22Rv1 (cell line): ENCODE results near the gene WNT7A.

ENCODE experiments used
- H3K27ac ChIP-seq: fragments of 450-650 bp; 2 replicates; pipeline ENCODE4 v1.5.1; 2017
- CTCF ChIP-seq: fragments of 450-650 bp; IDR thresholded peaks from 2 replicates; pipeline ENCODE4 v1.5.1; 2017; ENCODE audit warnings: mild to moderate bottlenecking
- ZFX ChIP-seq: fragments of 450-650 bp; IDR thresholded peaks from 2 replicates; pipeline ENCODE4 v1.6.1; 2017; ENCODE audit warnings: antibody characterized with exemption, borderline replicate concordance

WNT7A gene

GRCh38 chr3:13818919-13819318 lies 61.0 kb downstream of the WNT7A start:
- no peak overlapping the region for H3K27ac ChIP-seq
- TF ChIP-seq ZFX (no peak), CTCF (no peak)

- no peak overlapping the region for H3K27ac ChIP-seq
- TF ChIP-seq CTCF (no peak), ZFX (no peak)
Measured at GRCh38 chr3:13815088-13815683, 64.7 kb downstream of the WNT7A start.

DNA sequence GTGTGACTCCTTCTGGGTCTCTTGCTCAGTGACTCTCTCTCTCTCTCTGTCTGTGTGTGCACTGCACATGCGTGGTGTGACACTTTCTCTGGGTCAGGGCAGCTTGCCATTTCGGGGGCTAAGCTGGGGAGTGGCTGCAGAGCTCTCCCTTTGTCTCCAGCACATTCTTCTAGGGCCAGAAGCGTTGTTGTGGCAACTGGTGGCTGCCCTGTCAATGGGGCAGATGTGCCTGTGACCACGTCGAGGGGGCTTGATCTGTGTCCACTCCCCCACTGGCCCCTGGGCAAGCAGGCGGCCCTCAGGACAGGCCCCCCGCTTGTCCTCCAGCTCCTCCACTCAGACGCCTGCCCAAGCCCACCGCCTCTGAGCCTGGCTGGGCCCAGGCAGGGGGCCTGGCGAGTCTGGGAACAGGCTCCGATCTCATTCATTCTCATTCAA lies 67.8 kb downstream of the WNT7A start:
- no peak overlapping the region for H3K27ac ChIP-seq
- no peak for TF ChIP-seq CTCF
- no peak for TF ChIP-seq ZFX

DNA sequence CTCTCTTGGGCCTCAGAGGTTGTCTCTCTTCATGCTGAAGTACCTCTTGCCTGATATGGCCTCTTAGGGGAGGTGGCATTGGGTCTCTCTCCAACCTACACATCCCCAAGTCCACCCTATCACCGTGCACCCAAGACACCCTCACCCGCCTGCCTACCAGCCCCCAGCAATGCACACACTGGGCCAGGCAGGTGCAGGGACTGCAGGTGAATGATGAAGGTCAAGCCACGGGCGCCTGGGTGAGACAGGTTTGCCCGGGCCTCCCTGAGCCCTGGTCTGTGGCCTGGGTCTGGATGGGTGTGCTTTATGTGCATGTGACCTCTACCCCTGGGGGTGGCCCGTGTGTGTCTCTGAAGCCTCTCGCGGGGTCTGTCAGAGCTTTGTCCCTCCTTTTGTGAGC lies 68.3 kb downstream of the WNT7A start:
- H3K27ac ChIP-seq, result no peak overlapping the region
- no peak for TF ChIP-seq CTCF
- no peak for TF ChIP-seq ZFX

DNA sequence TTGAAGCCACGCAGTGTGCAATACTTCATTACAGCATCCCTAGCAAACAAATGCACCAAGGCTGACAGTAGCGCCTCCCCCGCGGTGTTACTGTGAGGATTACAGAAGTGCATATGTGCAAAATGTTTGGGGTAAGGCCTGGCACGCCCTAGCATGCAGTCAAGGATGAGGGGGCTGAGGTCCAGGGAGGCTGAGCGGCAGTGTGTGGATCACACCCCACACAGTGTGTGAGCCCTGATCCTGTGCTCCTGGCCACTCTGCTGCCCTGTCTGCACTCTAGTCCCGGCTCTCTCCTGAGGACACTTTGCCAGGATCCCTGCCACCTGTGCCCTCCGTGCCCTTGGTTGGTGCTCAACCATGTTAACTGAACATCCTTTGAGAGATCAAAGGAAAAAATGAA lies 71.3 kb downstream of the WNT7A start:
- TF ChIP-seq ZFX (no peak), CTCF (no peak)
- no peak overlapping the region for H3K27ac ChIP-seq

- TF ChIP-seq CTCF (no peak), ZFX (no peak)
- H3K27ac ChIP-seq, result no peak overlapping the region
Measured at GRCh38 chr3:13801361-13802204, 78.3 kb downstream of the WNT7A start.

- H3K27ac ChIP-seq, result no peak overlapping the region
- TF ChIP-seq ZFX, result no peak
- TF ChIP-seq CTCF, result no peak
Measured at GRCh38 chr3:13800064-13800463, 79.8 kb downstream of the WNT7A start.
